Adrenal gland (tissue), 12 donors: ENCODE data around the gene PHF2. TPM values are rescaled to one million over a fixed set of nuclear protein-coding genes. Genes with fewer than 3 reads are reported as not detected.
A peak's percentile ranks its signal among the peaks of the same experiment; 100 is the strongest.

Experiments
- DNase-seq, 7 donors: peaks; one replicate each; pipeline ENCODE4 v3.0.0-alpha.2; 2019 to 2020
- H3K27ac ChIP-seq, 5 donors: fragments of 200-600 bp; sonication (generic) in 4 of 5; 1 replicate in 3 of 5; 2 replicates in 2 of 5; pipeline versions ENCODE4 v1.5.1 to v1.8.0; 2016 to 2020; ENCODE audit warnings: mild to moderate bottlenecking in 1 of 5
- H3K27me3 ChIP-seq: fragments of 200-600 bp; 2 replicates; pipeline ENCODE4 v1.8.0; 2021
- H3K36me3 ChIP-seq, 2 donors: fragments of 200-600 bp; replicated peaks in 1 of 2; 1 replicate in 1 of 2; 2 replicates in 1 of 2; pipeline versions ENCODE4 v1.5.1 to v1.8.0; 2018 to 2022
- H3K4me1 ChIP-seq, 2 donors: fragments of 200-600 bp; replicated peaks in 1 of 2; 1 replicate in 1 of 2; 2 replicates in 1 of 2; pipeline versions ENCODE4 v1.5.1 to v1.8.0; 2018 to 2021
- H3K4me3 ChIP-seq, 4 donors: fragments of 200-600 bp; sonication (generic) in 3 of 4; one replicate each; pipeline ENCODE4 v1.5.1; 2016 to 2018
- H3K9me3 ChIP-seq, 3 donors: fragments of 200-600 bp; sonication (generic) in 1 of 3; replicated peaks in 1 of 3; 1 replicate in 2 of 3; 2 replicates in 1 of 3; pipeline versions ENCODE4 v1.5.1 to v1.8.0; 2016 to 2021
- POLR2A ChIP-seq, 2 donors: fragments of 450-650 bp; IDR thresholded peaks; one replicate each; pipeline ENCODE4 v1.6.1; 2017; ENCODE audit warnings: antibody characterized with exemption in 2 of 2, mild to moderate bottlenecking in 2 of 2, moderate library complexity in 1 of 2
- WGBS, 4 donors: extraction: QIAGEN DNeasy Blood & Tissue Kit in 2 of 4; methylation state at CpG; one replicate each; pipeline versions ENCODE4 v1.1.5 to v1.1.7; 2013 to 2017; 5-methylcytosine and 5-hydroxymethylcytosine counted together
- intact Hi-C, 2 donors: fragments of 100-400 bp; cut with DNase I; formaldehyde crosslinking; loops; one replicate each; pipeline versions ENCODE4 v1.14.1 to v1.15.0; 2022 to 2023
- polyA plus RNA-seq, 3 donors: library from polyadenylated mRNA; stranded (reverse); fragments of 200-250 nt in 2 of 3; fragments of 350-450 nt in 1 of 3; fragmentation: Illumina TruSeq in 1 of 3; extraction: RNeasy Lipid Tissue Mini Kit (QIAGEN cat#74804) in 1 of 3; gene quantifications; one replicate each; pipeline ENCODE4 v1.2.3, GENCODE V29; 2013 to 2014
- total RNA-seq, 9 donors: library from RNA; depleted of rRNA in 4 of 9; stranded (reverse); fragments of >200 nt in 4 of 9; fragments of 120-200 nt in 1 of 9; fragmentation: NEBNext Ultra II Directional in 1 of 9; extraction: Animal tissue kit (Norgen Biotek cat#: 25700) in 1 of 9; gene quantifications; one replicate each; pipeline versions ENCODE4 v1.1.0 to v1.2.4, GENCODE V29; 2013 to 2023
- TF ChIP-seq, protein P1 (sequence below), 6 experiments: fragments of 450-650 bp in 4 of 6; fragments of 200-600 bp in 2 of 6; sonication (generic) in 1 of 6; IDR thresholded peaks; 1 replicate in 5 of 6; 2 replicates in 1 of 6; pipeline versions ENCODE4 v1.5.1 to v1.8.0; 2016 to 2021; ENCODE audit warnings: antibody characterized with exemption in 6 of 6, mild to moderate bottlenecking in 2 of 6, moderate library complexity in 1 of 6
- donor health status: healthy with polysubstance abuse.
- donor health status: Bipolar disorder and iron deficiency.
- donor health status: DM: yes; HTN: yes; CAD: no.
- donor health status: DM: no; HTN: no; CAD: no.
- donor health status: DM: no; HTN: no; CAD: no.
- donor health status: DM: yes; HTN: yes; CAD: no.

The PHF2 gene
- total and polyA plus RNA-seq, 12 donors, result 11.0 to 37.6 (median 22.0) TPM

GRCh38 chr9:93603011-93603410 is 26.6 kb downstream of the PHF2 start:
- 89 to 95% (median 93%) methylated on average over 13 to 15 of the region's 15 CpGs for WGBS, 4 donors
- Histone ChIP-seq H3K36me3 (no peaks in the 10 kb centered on the region), H3K9me3 (no peaks in the 10 kb centered on the region), H3K4me3 (no peak overlapping the region), H3K4me1 (no peaks in the 10 kb centered on the region), H3K27me3 (no peaks in the 10 kb centered on the region), H3K27ac (no peak overlapping the region)
- DNase-seq, result no peak
- TF ChIP-seq, protein P1, sequence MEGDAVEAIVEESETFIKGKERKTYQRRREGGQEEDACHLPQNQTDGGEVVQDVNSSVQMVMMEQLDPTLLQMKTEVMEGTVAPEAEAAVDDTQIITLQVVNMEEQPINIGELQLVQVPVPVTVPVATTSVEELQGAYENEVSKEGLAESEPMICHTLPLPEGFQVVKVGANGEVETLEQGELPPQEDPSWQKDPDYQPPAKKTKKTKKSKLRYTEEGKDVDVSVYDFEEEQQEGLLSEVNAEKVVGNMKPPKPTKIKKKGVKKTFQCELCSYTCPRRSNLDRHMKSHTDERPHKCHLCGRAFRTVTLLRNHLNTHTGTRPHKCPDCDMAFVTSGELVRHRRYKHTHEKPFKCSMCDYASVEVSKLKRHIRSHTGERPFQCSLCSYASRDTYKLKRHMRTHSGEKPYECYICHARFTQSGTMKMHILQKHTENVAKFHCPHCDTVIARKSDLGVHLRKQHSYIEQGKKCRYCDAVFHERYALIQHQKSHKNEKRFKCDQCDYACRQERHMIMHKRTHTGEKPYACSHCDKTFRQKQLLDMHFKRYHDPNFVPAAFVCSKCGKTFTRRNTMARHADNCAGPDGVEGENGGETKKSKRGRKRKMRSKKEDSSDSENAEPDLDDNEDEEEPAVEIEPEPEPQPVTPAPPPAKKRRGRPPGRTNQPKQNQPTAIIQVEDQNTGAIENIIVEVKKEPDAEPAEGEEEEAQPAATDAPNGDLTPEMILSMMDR (IDR thresholded peaks at IDR 0.05), result no peak
- TF ChIP-seq POLR2A (IDR thresholded peaks at IDR 0.05), result no peak
- intact Hi-C loops, result no loop called here

DNA sequence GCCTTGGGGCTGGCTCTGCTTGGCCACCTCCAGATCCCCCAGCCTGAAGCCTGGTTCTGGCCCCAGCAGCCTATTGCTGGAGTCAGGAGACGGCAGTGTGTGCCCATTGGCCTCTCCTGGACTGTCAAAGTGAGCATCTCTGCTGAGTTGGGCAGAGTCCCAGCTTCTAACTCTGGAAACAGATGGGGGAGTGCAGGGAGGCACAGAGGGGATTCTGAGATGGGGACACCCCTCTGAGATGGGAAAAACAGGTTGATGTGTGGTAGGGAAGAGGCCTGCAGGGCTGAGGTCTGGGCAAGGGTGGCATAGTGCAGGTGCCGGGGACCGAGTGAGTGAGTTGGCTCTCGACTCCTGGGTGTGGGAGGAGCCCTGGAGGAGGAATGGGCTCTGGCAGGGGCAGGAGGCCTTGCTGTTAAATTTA is 27.5 kb downstream of the PHF2 start:
- Histone ChIP-seq H3K4me1 (no peaks in the 10 kb centered on the region), H3K36me3 (no peaks in the 10 kb centered on the region), H3K27me3 (no peaks in the 10 kb centered on the region), H3K4me3 (no peak overlapping the region), H3K27ac (no peak overlapping the region), H3K9me3 (no peaks in the 10 kb centered on the region)
- 77 to 92% (median 86%) methylated on average over 4 of the region's 4 CpGs for WGBS, 4 donors
- peak in 1 of 7 donors; percentile 45 for DNase-seq
- TF ChIP-seq, protein P1 (IDR thresholded peaks at IDR 0.05), result no peak
- no peak for TF ChIP-seq POLR2A (IDR thresholded peaks at IDR 0.05)
- intact Hi-C loops, result no loop called here

DNA sequence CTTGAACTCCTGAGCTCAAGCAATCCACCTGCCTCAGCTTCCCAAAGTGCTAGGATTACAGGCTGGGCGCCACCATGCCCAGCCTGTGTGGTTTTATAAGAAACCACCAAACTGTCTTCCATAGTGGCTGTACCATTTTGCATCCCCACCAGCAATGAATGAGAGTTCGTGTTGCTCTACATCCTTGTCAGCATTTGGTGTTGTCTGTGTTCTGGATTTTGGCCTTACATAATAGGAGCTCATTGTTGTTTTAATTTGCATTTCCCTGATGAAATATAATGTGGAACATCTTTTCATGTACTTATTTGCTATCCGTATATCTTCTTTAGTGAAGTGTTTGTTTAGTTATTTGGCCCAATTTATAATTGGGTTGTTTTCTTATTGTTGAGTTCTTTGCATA is 29.8 kb downstream of the PHF2 start:
- peak in 1 of 7 donors; percentile 20 for DNase-seq
- Histone ChIP-seq H3K4me1 (no peaks in the 10 kb centered on the region), H3K27me3 (no peaks in the 10 kb centered on the region), H3K36me3 (no peaks in the 10 kb centered on the region), H3K9me3 (peaks cover 0 to 7% (median 0%) of the 10 kb centered on the region in 3 donors), H3K27ac (no peak overlapping the region), H3K4me3 (no peak overlapping the region)
- TF ChIP-seq, protein P1 (IDR thresholded peaks at IDR 0.05), result no peak
- TF ChIP-seq POLR2A (IDR thresholded peaks at IDR 0.05), result no peak
- intact Hi-C loops, result no loop called here
- WGBS, 4 donors, result 62 to 92% (median 74%) methylated on average over 3 of the region's 3 CpGs

DNA sequence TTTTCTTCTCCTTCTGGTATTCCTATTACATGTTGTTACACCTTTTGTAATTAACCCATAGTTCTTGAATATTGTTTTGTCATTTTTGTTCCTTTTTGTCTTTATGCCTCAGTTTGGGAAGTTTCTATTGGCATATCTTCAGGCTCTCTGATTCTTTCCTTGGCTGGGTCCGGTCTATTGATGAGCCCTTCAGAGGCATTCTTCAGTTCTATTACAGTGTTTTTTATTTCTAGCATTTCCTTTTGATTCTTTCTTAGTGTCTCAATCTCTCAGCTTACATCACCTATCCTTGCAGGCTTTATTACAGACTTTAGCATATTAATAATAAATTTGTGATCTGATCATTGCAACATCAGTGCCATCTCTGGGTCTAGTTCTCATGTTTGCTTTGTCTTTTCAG is 33.8 kb downstream of the PHF2 start:
- WGBS, 4 donors, result 92 to 100% (median 99%) methylated on average over 1 of the region's 1 CpG

More for the DNA sequence above, 33.8 kb downstream of the PHF2 start:
- H3K27me3 ChIP-seq, result no peaks in the 10 kb centered on the region
- intact Hi-C loops, result no loop called here
- no peak for DNase-seq
- H3K36me3 ChIP-seq, result no peaks in the 10 kb centered on the region
- peaks cover 0 to 7% (median 0%) of the 10 kb centered on the region in 3 donors for H3K9me3 ChIP-seq
- H3K4me1 ChIP-seq, result no peaks in the 10 kb centered on the region
- no peak overlapping the region for H3K27ac ChIP-seq
- no peak overlapping the region for H3K4me3 ChIP-seq
- TF ChIP-seq, protein P1 (IDR thresholded peaks at IDR 0.05), result no peak
- no peak for TF ChIP-seq POLR2A (IDR thresholded peaks at IDR 0.05)
